WI38 (cell line): ENCODE results near the gene BTBD16.

Source experiments
- H3K4me3 ChIP-seq: 2 replicates; pipeline ENCODE4 v1.5.1; 2011; ENCODE audit warnings: low read depth, mild to moderate bottlenecking, control low read depth, low read length
- CTCF ChIP-seq: IDR thresholded peaks from 2 replicates; pipeline ENCODE4 v1.5.1; 2012; ENCODE audit warnings: low read depth, mild to moderate bottlenecking, control low read depth, low read length

Gene BTBD16

GRCh38 chr10:122338609-122339441 is 67.7 kb downstream of the BTBD16 start:
- H3K4me3 ChIP-seq, result no peak overlapping the region
- TF ChIP-seq CTCF, result no peak

GRCh38 chr10:122341141-122341810 is 70.2 kb downstream of the BTBD16 start:
- no peak overlapping the region for H3K4me3 ChIP-seq
- TF ChIP-seq CTCF, result no peak

GRCh38 chr10:122342293-122343134 is 71.4 kb downstream of the BTBD16 start:
- TF ChIP-seq CTCF, result peak; percentile 66
- H3K4me3 ChIP-seq, result no peak overlapping the region

- H3K4me3 ChIP-seq, result no peak overlapping the region
Observed at GRCh38 chr10:122343135-122343800, 72.2 kb downstream of the BTBD16 start.

GRCh38 chr10:122343936-122344335 is 72.8 kb downstream of the BTBD16 start:
- TF ChIP-seq CTCF, result no peak
- H3K4me3 ChIP-seq, result no peak overlapping the region

More at GRCh38 chr10:122343135-122343800, 72.2 kb downstream of the BTBD16 start:
- no peak for TF ChIP-seq CTCF

- no peak for TF ChIP-seq CTCF
- no peak overlapping the region for H3K4me3 ChIP-seq
Observed at GRCh38 chr10:122344741-122345258, 73.7 kb downstream of the BTBD16 start.
